Glomerular visceral epithelial cell (primary cell): ENCODE data around the gene TRIM44.
"Not testable (repeated sequence)": the region's sequence is repeated elsewhere in the genome, so short reads cannot be mapped to it uniquely, and the experiment has no call there.

Experiments
- DNase-seq: peaks from one replicate; pipeline ENCODE4 v3.0.0-alpha.2; 2016; ENCODE audit errors: extremely low spot score

Gene TRIM44

GRCh38 chr11:35753573-35753972 lies 91.0 kb downstream of the TRIM44 start:
- not testable (repeated sequence) for DNase-seq

- DNase-seq: not testable (repeated sequence)
Observed at GRCh38 chr11:35759951-35760350, 97.4 kb downstream of the TRIM44 start.

GRCh38 chr11:35761899-35762298 lies 99.3 kb downstream of the TRIM44 start:
- no peak for DNase-seq

- no peak for DNase-seq
Observed at GRCh38 chr11:35763301-35763700, 100.7 kb downstream of the TRIM44 start.

GRCh38 chr11:35763765-35764164 lies 101.2 kb downstream of the TRIM44 start:
- no peak for DNase-seq

GRCh38 chr11:35764417-35764816 lies 101.8 kb downstream of the TRIM44 start:
- no peak for DNase-seq

GRCh38 chr11:35765211-35765610 lies 102.6 kb downstream of the TRIM44 start:
- no peak for DNase-seq

- no peak for DNase-seq
Observed at GRCh38 chr11:35766651-35767050, 104.1 kb downstream of the TRIM44 start.

GRCh38 chr11:35770425-35770824 lies 107.8 kb downstream of the TRIM44 start:
- DNase-seq: peak; percentile 18

- DNase-seq: no peak
Observed at GRCh38 chr11:35771722-35772121, 109.1 kb downstream of the TRIM44 start.

- DNase-seq: not testable (repeated sequence)
Observed at GRCh38 chr11:35777241-35777640, 114.7 kb downstream of the TRIM44 start.

- not testable (repeated sequence) for DNase-seq
Observed at GRCh38 chr11:35778943-35779342, 116.4 kb downstream of the TRIM44 start.

- no peak for DNase-seq
Observed at GRCh38 chr11:35779409-35779808, 116.8 kb downstream of the TRIM44 start.

GRCh38 chr11:35780951-35781860 lies 118.6 kb downstream of the TRIM44 start:
- peak; percentile 38 for DNase-seq

- DNase-seq: no peak
Observed at GRCh38 chr11:35781861-35782470, 119.4 kb downstream of the TRIM44 start.

- no peak for DNase-seq
Observed at GRCh38 chr11:35783809-35784208, 121.2 kb downstream of the TRIM44 start.

- no peak for DNase-seq
Observed at GRCh38 chr11:35784699-35785098, 122.1 kb downstream of the TRIM44 start.

GRCh38 chr11:35785287-35786167 lies 123.0 kb downstream of the TRIM44 start:
- peak; percentile 25 for DNase-seq

- no peak for DNase-seq
Observed at GRCh38 chr11:35786188-35786587, 123.6 kb downstream of the TRIM44 start.

- no peak for DNase-seq
Observed at GRCh38 chr11:35787013-35787504, 124.5 kb downstream of the TRIM44 start.

GRCh38 chr11:35787626-35788025 lies 125.1 kb downstream of the TRIM44 start:
- peak; percentile 28 for DNase-seq
